GM12892 (cell line): Measurements from ENCODE around the gene LRRC74B.
"Not testable (repeated sequence)": the region's sequence is repeated elsewhere in the genome, so short reads cannot be mapped to it uniquely, and the experiment has no call there.

Source experiments
- DNase-seq: peaks from one replicate; pipeline ENCODE4 v3.0.0; 2011; ENCODE audit not compliant: insufficient read length
- FAIRE-seq: peaks from 2 replicates; lab custom pipeline; 2011; peaks lifted over from hg19 to GRCh38; lab: Jason Lieb, UNC
- POLR2A ChIP-seq: IDR thresholded peaks from 2 replicates; pipeline ENCODE4 v1.6.1; 2011; ENCODE audit warnings: low read depth, low read length, control low read depth
- POLR2AphosphoS5 ChIP-seq: IDR thresholded peaks from 2 replicates; pipeline ENCODE4 v1.6.1; 2011; ENCODE audit warnings: low read depth, low read length, control low read depth
- TAF1 ChIP-seq: IDR thresholded peaks from 2 replicates; pipeline ENCODE4 v1.6.1; 2011; ENCODE audit warnings: low read depth, mild to moderate bottlenecking, control low read depth, low read length, borderline replicate concordance

The LRRC74B gene

DNA sequence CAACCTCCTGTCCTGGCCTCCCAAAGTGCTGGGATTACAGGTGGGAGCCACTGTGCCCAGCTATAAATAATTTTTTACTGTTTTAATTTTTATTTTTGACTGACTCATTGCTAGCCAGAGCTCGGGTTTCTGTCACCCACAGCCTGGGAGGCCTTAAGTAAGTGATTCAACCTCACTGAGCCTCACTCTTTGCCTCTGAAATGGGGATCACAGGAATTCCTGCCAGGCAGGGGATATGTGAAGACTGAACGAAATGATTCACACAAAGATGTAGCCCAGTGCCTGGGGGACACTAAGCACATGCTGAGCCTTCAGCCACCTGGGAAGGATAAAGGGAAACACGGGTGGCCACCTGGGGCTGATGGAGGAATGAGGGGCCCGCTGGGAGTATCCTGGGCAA is 3.8 kb upstream of the LRRC74B start:
- TF ChIP-seq POLR2AphosphoS5 (no peak), POLR2A (no peak), TAF1 (no peak)
- DNase-seq, result no peak
- no peak for FAIRE-seq

DNA sequence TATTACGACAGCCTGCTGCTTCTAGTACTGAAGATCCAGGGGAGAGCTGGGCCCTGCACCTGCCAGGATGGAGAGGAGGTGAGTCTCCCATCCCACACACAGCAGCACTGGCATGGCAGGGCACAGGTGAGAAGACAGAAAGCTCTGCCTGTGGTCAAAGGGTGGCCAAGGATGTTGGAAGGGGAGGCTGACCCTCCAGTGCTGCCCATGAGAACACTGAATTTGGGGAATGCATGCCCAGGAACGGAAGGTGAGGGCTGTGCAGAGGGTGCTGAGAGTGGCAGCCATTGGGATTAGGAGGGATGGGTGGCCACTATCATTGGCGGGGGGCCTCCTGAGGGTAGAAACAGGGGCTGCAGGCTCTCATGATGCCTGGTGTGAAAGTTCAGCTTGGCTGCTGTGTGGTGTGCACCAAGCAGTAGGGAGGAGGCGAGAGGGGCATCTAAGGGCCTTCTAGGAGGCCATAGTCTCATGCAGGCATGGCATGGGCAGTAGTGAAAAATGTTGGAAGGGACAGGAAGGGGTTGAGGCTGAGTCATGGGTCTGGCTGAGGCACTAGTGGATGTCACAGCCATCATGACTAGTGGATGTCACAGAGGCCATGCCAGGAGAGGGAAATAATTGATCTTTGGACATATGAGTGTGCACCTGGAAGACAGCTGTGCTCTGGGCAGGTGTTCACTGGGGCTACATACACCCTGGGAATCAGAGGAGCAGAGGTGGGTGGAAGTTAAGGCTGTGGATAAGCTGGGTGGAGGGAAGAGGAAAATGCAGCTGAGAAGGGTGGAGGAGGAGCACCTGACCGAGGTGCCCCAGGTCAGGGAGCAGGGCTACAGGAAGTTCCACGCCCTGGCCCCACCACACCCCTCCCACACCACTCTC is 2.5 kb upstream of the LRRC74B start:
- no peak for FAIRE-seq

DNA sequence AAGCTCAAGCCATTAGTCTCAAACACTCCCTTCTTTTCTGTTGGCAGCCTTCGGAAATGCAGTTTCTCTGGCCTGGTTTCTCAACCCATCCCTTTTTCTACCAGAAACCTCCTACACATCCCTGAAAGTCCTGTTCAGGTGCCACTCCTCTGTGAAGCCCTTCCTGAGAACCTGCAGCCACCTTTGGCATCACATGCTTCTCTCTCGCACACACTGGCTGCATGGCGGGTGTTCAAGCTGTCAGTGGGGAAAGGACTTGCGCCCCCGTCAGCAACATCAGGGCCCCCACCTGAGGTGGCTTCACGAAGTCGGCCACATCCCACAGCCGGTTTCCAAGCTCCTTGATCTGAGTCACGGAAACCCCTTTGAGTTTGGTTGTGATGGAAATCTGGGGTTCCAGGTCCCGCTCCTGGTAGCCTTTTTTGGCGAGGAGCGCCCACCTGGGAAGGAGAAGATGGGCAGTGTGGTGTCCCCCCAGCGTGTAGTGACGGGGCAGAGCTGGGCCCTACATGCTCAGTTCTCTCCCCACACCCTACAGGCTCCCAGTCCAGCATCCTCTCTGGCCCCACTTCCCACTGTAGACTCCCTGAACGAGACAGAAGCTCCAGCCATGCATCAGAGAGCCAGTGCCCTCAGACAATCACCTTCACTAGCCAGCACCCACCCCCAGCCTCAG is 1.7 kb upstream of the LRRC74B start:
- TF ChIP-seq POLR2AphosphoS5 (no peak), POLR2A (no peak), TAF1 (no peak)
- no peak for DNase-seq
- FAIRE-seq, result no peak

More for the DNA sequence above, 2.5 kb upstream of the LRRC74B start:
- TF ChIP-seq TAF1 (no peak), POLR2A (no peak), POLR2AphosphoS5 (no peak)
- DNase-seq, result no peak

DNA sequence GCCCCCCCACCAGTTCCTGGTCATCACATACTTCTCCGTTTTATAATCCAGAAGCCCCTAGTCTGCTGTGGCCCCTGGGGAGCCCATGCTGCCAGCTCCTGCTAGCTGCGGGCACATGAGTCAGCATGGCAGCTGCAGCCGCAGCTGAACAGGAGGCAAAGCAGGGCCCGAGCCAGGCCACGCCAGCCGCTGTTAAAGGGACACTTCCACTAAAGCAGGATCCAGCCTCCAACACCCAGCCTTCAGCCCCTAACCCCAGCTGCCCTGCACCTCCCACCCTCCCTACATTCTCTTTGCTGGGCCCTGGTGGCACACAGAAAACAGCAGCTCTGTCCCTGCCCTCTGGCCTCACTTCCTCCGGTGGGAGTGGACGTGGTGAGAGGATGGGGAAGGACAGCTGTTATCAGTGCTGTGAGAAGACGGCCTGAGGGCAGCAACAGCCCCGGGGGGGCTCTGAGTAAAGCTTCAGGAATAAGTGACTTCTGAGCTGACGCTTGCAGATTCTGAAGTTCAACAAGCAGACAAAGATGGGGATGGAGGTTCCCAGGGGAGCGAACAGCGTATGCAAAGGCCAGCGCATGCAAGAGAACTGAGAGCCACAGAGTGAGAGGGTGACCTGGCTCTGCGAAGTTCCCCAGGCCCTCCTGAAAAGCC is 688 bp upstream of the LRRC74B start:
- DNase-seq (no peak), FAIRE-seq (no peak)
- TF ChIP-seq TAF1, result no peak

DNA sequence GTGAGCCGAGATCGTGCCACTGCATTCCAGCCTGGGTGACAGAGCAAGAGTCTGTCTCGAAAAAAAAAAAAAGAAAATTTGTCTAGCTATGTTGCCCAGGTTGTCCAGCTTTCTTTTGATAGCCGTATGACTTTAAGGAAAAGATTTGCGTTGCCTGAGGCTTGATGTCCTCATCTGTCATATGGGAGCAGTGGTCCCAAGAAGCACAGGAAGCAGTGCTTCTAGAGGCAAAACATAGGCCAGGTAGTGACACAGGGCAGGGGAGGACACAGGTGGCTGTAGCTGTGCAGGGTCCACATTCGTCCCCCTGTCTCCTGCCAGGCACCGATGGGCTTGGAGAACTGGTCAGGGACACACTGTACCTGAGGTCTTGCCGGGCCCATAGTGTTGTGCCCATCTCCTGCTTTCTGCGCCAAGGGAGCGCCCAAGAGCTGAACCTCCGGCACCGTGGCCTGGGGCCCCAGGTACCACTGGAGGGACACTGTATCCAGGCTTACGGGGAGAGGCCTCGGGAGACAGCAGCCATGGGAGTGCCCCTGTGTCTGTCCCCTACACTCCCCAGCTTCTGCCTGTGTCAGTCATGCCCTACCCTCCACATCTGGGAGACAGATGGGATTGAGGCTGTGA is 1.4 kb downstream of the LRRC74B start:
- no peak for FAIRE-seq
- no peak for DNase-seq
- TF ChIP-seq TAF1 (no peak), POLR2AphosphoS5 (no peak), POLR2A (no peak)

DNA sequence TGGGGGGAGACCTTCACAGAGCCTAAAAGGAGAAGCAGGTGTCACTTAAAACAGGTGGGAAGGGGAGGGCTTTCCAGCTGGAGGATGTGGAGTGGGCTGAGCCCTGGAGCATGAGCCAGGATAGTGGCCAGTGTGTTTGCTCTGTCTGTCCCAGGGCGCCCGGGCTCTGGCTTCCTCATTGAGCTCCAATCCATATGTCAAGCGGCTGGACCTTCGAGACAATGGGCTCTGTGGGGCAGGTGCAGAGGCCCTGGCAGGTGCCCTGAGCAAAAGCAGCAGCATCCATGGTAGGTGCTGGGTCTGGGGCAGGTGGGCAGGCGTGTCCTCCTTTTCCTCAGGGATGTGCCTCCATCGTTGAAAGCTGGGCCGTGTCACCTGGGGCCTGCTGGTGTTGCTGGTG is 2.0 kb downstream of the LRRC74B start:
- TF ChIP-seq POLR2AphosphoS5, result no peak
- TF ChIP-seq POLR2A, result no peak
- FAIRE-seq (no peak), DNase-seq (no peak)

DNA sequence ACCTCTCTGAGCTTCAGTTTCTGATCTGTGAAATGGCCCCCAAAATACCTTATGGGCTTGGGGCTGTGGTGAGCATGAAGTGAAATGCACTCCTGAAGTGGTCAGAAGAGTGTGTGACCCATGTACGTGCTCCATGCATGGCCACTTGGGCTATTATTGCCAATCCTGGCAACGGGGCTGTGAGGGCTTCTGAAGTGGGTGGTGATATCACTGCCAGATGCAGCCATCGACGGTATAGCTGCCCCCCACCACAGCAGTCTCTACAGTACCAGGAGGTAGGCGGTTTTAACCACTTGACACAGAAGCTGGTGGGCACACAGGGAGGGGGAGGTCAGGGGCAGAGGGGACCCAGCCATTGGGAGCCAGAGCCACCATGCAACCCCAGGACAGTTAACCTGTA is 2.7 kb downstream of the LRRC74B start:
- not testable (repeated sequence) for FAIRE-seq, DNase-seq

DNA sequence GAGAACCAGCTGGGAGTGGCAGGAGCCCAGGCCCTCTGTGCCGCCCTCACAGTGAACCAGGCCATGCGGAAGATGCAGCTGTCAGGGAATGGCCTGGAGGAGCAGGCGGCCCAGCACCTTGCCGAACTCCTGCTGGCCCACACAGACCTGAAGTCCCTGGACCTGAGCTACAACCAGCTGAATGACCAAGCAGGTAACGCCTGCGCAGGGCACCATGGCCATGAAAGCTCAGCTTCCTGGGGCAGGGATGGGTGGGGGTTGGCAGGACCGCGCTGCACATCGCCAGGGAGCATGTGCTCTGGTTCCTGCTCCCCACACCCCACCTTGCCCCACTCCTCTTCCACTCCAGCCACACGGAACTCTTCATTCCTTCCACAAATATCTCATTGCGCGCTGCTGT is 3.2 kb downstream of the LRRC74B start:
- not testable (repeated sequence) for DNase-seq, FAIRE-seq

DNA sequence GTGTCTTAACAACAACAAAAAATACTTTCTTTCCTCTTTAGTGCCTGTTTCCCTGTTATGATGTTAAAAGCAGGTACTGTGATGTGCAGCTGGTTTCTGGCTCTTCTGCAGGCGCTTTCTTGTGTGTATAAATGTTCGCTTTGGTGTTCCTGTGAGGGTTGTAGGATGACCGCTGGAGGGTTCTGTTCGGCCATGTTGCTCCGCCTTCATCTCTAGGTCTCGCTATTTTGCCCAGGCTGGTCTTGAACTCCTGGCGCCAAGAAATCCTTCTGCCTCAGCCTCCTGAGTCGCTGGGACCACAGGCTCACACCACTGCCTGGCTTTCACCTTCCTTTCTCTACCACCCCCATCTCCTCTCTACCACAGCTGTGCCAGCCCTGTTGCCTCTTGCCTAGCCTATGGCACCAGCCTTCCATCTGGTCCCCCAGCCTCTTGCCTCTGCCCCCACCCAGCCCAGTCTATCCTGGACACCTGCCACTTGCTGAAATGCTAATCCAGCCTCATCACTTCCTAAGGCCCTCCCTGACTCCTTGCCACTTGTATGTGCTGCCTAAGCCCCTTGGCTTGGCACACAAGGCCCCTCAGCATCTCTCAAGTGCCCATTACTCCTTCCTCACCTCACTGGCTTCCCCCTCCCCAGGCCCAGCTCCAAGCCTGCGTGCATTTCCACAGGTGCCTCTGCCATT is 5.5 kb downstream of the LRRC74B start:
- FAIRE-seq (no peak), DNase-seq (no peak)
- TF ChIP-seq POLR2A (no peak), TAF1 (no peak), POLR2AphosphoS5 (no peak)

DNA sequence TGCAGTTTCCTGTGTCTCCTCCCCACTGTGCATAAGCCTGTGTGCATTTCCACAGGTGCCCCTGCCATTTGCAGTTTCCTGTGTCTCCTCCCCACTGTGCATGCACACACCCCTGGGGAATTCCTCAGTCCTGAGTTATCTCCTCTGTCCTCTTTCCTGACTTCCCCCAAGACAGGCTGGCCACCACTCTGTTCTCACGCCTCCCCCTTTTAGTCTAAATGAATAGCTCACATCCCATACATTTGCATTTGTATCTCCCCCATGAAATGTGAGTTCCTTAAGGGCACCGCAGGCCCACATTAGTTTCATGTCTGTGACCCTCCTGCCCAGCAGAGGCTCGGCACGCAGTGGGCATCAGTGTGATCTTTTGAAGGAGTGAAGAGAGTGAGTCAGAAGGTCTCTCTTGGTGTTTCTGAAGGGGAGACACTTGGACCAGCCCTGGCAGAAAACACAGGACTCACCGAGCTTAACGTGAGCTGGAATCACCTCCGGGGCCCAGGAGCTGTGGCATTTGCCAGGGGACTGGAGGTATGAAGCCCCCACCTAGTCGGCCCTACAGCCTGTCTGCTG is 6.2 kb downstream of the LRRC74B start:
- FAIRE-seq, result no peak

DNA sequence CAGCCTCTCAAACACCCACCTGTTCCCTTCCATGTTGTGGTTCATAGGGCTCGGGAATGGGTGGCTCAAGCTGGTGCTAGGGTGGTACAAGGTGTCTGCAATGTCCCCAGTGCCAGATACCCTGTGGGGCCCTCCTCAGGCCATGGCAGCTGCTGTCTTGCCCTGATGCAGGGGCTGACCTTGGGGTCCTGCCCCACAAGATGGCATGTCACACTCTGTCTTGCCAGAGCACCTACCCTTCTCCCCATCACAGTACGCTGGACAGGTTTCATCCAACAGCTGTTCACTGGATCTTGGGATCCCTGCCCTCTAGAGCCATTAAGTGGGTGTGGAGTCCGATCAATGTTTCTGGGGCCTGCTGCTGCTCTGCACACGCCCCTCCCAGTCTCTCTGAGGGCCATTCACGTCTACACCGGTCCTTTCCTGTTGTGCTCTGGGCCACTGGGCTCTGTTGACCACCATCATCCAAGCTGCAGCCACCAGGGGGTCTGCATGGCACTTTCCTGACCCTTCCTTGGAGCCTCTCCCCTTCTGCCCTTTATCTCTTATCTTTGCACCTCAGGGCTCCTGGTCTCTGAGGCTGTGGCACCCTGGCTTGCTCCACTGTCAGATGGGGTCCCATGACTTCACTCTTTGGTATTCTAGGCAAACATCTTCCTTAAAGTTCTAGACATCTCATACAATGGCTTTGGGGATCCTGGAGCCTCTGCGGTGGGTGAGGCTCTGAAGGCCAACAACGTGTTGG is 7.1 kb downstream of the LRRC74B start:
- no peak for TF ChIP-seq POLR2AphosphoS5
- no peak for TF ChIP-seq POLR2A
- no peak for TF ChIP-seq TAF1
- no peak for FAIRE-seq
- DNase-seq, result no peak

More for the DNA sequence above, 6.2 kb downstream of the LRRC74B start:
- TF ChIP-seq POLR2A (no peak), POLR2AphosphoS5 (no peak), TAF1 (no peak)
- DNase-seq, result no peak
